Stimulated activated CD4-positive, alpha-beta T cell treated with anti-CD3 and anti-CD28 coated beads, Interleukin-1b, Interleukin-23, amount 100 ng/mL, for 24 hours (primary cell): ENCODE data around the gene RTN4RL1.

Experiments
- DNase-seq, 4 experiments: peaks; one replicate each; pipeline ENCODE4 v3.0.0-alpha.2; 2020; ENCODE audit warnings: low read depth in 4 of 4, low spot score in 1 of 4

The RTN4RL1 gene

GRCh38 chr17:2059547-2060384 lies 34.6 kb upstream of the RTN4RL1 start:
- DNase-seq, result no peak

- no peak for DNase-seq
Measured at GRCh38 chr17:2058586-2059546, 33.7 kb upstream of the RTN4RL1 start.

- DNase-seq, result no peak
Measured at GRCh38 chr17:2057760-2058585, 32.8 kb upstream of the RTN4RL1 start.

DNA sequence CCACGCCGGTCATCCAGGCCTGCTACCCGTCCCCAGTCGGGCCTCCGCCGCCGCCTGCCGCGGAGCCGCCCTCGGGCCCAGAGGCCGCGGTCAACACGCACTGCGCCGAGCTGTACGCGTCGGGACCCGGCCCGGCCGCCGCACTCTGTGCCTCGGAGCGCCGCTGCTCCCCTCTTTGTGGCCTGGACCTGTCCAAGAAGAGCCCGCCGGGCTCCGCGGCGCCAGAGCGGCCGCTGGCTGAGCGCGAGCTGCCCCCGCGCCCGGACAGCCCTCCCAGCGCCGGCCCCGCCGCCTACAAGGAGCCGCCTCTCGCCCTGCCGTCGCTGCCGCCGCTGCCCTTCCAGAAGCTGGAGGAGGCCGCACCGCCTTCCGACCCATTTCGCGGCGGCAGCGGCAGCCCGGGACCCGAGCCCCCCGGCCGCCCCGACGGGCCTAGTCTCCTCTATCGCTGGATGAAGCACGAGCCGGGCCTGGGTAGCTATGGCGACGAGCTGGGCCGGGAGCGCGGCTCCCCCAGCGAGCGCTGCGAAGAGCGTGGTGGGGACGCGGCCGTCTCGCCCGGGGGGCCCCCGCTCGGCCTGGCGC lies 32.1 kb upstream of the RTN4RL1 start:
- no peak for DNase-seq

- no peak for DNase-seq
Measured at GRCh38 chr17:2056206-2057174, 31.4 kb upstream of the RTN4RL1 start.

- no peak for DNase-seq
Measured at GRCh38 chr17:2055292-2056205, 30.4 kb upstream of the RTN4RL1 start.

DNA sequence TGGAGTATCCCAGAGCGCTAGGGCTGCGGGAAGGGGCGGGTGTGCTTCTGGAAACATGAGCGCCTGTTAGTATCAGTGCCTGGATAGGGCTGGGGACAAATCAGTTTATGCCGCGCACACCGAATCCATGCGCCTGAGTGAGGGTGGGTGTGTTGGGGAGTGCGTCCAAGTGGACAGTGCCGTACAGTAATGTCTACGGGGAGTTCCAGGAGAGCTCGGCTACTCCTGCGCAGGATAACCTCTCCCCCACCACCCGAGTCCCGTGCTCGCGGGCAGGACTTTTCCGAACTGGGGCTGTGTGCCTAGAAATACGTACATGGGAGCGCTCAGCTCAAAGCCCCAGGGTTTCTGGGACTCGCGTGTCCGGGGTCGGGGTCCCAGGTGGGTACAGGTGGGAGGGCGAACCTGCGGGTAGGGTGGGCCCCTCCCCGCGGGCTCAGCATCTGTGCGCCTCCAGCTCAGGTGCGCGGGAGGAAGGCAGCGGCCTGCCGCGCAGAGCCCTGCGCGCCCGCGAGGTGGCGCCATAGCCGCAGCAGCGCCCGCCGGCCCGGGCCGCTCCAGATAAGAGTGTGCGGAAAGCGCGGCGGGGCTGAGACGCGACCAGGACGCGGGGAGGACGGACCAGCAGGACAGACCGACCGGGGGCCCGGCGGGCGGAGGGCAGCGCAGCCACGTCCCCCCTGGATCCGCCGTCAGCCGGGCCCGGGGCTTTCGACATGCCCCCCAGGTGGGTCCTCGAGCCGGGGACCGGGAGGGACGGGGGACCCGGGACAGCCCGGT lies 29.6 kb upstream of the RTN4RL1 start, which contains the start of gene HIC1:
Gene HIC1, plus strand, starts transcription at position 592 of the 780 bp plus-strand sequence. CDS start 1,588 bp downstream, outside the sequence.
- peak in 2 of 4 experiments; percentile 64 to 70 for DNase-seq

DNA sequence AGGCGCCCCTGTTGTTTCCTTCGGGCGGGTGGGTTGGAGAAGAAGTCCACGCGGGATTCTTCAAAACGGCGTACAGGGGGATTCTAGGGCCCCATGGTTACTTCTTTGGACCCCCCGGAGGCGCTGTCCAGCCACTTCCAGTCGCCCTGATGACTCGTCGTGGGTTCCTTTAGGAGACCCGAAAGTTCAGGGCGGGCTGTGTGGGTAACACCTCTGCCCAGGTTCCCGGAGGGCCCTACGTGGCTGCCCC lies 29.1 kb upstream of the RTN4RL1 start:
- DNase-seq, result no peak

DNA sequence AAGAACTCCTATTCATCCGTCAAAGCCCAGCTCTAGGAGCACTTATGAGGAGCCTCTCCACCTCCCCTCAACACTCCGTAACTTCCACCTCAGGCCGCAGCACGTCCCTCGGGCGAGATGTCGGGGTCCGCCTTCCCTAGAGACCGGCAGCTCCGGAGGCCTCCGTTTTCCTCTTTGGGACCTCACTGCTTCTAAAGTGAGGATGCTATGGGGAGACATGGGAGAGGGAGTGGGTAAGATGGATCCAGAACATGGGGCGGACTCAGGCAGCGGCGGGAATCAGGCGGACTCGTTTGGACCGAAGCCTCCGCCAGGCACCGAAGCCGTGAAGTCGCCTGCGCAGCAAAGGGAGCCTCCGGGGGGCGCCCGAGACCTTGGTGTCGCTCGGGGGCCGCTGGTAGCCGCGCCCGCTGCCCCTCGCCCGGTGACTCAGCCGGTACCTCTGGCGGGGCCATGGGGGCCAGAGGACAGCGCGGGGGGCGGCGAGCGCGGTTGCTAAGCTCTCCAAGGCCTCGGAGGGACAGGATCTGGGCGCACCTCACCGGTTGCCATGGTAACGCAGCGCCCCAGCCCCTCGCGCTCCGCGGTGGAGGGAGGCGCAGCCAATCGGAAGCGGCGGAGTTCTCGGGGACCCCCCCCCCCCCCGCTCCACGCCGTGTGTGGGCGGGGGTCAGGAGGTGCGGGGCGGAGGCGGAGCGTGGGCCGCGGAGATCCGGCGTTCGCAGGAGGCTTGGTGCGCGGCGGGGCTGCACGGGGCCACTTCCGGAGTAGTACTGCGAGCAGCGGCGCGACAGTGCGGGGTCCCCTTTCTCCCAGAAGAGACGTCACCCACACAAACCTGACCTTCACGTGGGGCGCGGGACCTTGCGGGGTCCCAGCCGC lies 28.5 kb upstream of the RTN4RL1 start:
- peak in 1 of 4 experiments; percentile 76 for DNase-seq

GRCh38 chr17:2051933-2052559 lies 26.9 kb upstream of the RTN4RL1 start:
- DNase-seq, result no peak

- no peak for DNase-seq
Measured at GRCh38 chr17:2051061-2051932, 26.2 kb upstream of the RTN4RL1 start.

GRCh38 chr17:2050300-2051060 lies 25.3 kb upstream of the RTN4RL1 start:
- peak in 1 of 4 experiments; percentile 65 for DNase-seq

DNA sequence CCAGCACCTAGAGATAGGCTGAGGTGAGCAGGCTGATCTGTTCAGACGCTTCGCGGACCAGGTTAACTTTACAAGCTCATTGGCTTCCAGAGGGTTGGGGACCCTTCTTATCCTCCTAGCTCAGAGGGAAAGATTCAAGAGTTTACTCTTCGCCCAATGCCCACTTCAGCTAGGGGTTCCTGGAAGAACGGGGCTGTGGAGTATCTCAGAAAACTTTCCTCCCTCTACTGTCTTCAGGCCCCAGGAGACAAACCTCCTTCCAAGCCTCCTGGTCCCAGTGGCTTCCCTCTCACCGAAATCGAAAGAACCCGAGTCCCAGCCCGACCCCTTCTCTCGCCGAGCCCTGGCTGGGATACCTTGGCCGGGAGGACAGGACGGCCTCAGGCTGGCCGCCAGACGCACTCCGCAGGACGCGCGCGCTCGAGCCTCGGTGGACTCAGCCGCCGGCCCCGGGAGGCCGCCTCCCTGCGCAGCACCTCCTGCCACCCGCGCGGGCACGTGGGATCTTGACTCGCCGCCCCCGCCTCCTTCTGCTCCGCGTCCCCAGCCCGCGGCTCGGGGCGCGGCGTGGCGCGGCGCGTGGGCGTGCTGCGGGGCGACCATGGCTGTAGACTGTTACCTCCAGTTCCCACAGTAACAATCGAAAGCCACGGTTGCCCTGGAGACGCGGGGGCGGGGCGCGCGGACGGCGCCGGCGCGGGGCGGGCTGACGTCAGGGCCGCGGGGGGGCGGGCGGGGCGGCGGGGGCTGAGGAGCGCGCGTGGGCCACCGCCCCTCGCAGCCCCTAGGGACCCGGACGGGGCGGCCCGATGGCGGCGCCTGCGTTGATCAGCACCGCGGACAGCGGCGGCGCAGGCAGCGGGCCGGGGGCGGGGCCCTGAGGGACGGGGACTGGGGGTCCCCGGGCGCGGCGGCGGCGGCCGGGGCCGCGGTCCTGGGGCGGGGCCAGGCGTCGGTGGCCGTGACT lies 24.5 kb upstream of the RTN4RL1 start:
- peak; percentile 82 to 86 (median 84) for DNase-seq
